GM21576 (cell line): ENCODE results near the gene PHPT1.
"Not testable (repeated sequence)": the region's sequence is repeated elsewhere in the genome, so short reads cannot be mapped to it uniquely, and the experiment has no call there.

ENCODE experiments used
- ATAC-seq: cut with Tn5 transposase; IDR thresholded peaks from one replicate; pipeline ENCODE4 v1.9.1; 2021; ENCODE audit warnings: mild to moderate bottlenecking, moderate library complexity; ENCODE audit not compliant: unreplicated experiment

PHPT1 gene

GRCh38 chr9:136849038-136849959, at the start of gene PHPT1:
PHPT1 (plus strand) TSS chr9:136849409; CDS start chr9:136849431, 22 bp downstream.
- peak; percentile 76 for ATAC-seq

DNA sequence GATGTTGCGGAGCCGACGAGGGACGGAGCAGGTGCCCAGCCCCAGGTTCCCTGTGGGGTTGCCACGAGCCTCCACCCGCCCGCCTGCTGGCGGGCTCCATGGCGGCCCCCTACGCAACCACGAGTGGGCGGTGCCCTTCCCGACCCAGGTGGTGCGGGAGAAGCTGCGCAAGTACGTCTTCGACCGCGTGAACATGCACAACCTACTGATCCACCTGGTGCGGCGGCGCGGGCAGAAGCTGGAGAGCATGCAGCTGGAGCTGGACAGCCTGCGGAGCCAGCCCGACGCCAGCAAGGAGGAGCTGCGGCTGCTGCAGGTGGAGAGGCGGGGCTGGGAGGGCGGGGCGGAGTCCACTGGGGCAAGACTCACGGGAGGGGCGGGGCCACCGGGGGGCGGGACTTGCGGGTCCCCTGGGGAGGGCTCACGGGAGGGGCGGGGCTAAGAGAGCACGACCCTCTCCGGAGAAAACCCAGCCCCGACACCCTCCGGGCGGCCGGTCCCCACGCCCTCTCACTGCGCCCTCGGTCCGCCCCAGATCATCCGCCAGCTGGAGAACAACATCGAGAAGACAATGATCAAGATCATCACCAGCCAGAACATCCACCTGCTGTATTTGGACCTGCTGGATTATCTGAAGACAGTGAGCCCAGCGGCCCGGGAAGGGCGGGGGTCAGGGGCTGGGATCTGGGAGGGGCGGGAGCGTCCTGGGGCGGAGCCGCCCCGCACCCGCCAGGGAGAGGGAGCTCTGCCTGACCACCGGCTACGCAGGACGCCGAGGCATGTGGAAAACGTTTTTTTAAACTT, 49.2 kb upstream of the PHPT1 start:
- ATAC-seq = no peak

DNA sequence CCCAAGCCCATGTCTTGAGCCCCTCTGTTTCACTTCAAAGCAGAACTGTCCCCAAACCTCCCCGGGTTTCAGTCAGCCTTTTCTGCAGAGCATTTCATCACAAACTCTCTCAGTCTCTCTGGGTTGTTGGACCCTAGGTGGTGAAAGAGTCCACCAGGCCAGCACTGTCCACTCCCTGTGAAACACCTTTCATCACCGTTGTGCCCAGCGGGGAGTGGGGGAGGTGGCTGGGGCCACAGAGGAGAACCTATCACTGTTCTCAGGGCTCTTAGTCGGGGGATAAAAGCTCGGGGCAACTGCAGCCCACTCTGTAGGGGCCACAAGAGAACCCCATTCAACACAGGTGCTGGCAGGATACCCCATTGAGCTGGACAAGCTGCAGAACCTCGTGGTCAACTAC, 46.9 kb upstream of the PHPT1 start:
- no peak for ATAC-seq

DNA sequence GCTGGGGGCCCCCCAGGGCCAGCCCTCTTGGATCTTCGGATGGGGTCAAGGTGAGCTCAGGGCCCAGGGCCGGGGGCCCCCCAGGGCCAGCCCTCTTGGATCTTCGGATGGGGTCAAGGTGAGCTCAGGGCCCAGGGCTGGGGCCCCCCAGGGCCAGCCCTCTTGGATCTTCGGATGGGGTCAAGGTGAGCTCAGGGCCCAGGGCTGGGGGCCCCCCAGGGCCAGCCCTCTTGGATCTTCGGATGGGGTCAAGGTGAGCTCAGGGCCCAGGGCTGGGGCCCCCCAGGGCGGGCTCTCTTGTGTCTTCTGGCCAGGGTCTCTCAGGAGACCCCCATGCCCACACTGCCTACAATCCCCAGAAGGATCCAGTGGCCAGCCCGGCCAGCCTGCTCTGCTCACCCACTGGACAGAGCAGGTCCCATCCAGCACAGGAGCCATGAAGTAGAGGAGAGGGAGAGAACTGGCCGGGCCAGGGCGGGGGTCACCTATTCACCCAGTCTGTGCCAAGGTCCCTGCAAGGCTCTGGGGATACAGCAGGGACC, 46.1 kb upstream of the PHPT1 start:
- not testable (repeated sequence) for ATAC-seq

GRCh38 chr9:136803551-136804508, 45.4 kb upstream of the PHPT1 start:
- ATAC-seq = no peak

DNA sequence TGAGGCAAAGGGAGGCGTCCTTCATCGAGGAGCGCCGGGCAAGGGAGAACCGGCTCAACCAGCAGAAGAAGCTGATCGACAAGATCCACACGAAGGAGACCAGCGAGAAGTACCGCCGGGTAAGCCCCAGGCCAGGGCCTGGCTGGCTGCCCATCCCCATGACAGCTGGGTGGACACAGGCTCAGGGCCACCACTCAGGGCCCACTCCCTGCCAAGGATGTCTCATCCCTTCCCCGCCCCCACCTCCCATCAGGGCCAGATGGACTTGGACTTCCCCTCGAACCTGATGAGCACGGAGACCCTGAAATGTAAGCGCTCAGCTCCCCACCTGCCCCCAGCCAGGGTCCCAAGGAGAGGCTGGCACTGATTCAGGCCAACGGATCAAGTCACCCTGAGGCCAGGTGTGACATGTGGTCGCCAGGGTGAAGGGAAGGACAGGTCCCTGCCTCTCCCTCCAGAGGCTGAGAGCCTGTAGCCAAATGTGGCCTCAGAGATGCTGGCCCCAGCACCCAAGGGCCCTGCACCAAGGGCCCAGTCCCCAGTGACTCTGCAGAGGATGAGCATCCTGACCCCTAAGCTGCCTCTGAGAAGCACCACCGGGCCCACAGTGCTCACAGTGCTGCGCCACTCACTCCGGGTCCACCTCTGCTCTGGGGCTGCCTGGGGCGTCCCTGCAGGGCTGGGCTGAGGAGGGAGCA, 44.6 kb upstream of the PHPT1 start:
- ATAC-seq = no peak

- ATAC-seq = no peak
These were observed 43.9 kb upstream of the PHPT1 start for GRCh38 chr9:136805207-136805740.

- ATAC-seq = no peak
These were observed 43.1 kb upstream of the PHPT1 start for GRCh38 chr9:136806067-136806466.

DNA sequence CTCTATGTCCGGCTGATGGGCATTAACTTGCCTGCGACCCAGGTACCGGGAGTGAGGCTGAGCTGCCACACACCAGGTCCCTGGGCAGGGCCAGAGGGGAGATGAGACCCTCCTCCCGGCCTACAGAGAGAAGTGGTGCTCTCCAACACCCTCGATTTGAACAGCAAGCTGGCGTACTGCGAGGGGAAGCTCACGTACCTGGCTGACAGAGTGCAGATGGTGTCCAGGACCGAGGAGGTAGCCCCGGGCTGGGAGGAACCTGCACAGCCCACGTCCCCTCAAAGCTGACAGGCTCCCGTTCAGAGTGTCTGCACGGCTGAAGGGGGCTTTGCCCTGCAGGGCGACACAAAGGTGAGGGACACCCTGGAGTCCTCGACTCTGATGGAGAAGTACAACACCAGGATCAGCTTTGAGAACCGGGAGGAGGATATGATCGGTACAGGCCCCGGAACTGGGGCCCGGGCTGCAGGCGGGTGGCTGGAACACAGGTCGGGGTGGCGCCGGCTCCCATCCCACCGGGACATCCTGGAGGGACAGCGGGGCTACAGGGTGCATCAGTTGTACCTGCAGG, 42.5 kb upstream of the PHPT1 start:
- ATAC-seq = no peak

DNA sequence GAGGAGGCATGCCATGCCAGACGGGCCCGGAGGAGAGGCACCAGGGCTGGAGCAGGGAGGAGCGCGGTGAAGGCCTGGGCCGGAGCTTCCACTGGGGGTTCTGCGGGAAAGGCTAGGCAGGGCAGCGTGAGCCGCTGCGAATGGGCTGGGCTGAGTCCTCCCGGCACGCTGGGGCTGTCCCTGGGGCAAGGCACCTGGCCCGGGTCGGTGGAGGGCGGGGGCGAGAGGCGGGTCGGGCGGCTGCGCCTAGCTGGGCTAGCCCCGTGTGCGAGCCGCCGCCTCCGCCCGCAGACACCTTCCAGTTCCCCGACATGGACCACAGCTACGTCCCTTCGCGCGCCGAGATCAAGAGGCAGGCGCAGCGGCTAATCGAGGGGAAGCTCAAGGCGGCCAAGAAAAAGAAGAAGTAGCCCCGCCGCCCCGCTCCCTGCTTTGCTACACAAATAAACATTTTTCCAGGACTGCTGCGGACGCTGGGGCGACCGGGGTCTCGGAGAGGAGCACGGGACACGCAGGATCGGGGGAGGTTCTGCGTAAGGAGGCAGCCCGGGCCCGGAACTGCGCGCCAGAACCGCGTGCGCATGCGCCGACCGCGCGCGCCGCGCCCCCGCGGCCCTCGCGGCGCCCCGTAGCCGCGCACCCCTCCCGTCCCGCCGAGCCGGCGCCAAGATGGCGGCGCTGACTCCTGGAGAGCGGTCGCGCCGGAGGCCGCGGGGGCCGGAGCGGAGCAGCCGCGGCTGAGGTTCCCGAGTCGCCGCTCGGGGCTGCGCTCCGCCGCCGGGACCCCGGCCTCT, 41.7 kb upstream of the PHPT1 start, which contains the start of gene RABL6:
Gene RABL6 (plus strand): TSS at position 668 of the 794 bp plus-strand sequence. CDS start 249 bp downstream, outside the sequence.
- ATAC-seq = peak; percentile 61

DNA sequence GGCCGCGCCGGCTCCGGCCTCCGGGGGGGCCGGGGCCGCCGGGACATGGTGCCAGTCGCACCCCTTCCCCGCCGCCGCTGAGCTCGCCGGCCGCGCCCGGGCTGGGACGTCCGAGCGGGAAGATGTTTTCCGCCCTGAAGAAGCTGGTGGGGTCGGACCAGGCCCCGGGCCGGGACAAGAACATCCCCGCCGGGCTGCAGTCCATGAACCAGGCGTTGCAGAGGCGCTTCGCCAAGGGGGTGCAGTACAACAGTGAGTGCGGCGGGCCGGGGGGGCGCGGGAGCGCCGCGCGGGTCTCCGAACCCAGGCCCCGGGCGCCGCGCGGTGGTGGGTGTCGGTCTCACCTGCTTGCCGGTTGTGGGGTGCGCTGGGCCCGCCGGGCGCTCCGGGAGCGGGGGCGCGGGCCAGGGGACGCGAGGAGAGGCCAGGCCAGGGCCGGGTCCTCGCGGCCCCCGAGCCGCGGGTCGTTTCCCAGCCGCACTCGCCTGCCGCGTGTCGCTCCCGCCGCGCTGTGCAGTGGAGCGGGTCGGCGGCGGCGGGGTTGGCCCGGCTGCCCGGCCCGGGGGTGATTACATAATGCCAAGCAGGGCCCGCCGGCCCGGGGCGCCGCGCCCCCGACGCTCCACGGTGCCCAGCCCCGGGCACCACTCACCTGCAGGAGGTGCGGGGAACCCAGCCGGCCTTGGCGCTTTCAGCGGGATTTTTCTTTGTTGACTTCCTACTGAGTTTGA, 41.0 kb upstream of the PHPT1 start:
- peak; percentile 17 for ATAC-seq

GRCh38 chr9:136808806-136809158, 40.4 kb upstream of the PHPT1 start:
- no peak for ATAC-seq

GRCh38 chr9:136814725-136815421, 34.3 kb upstream of the PHPT1 start:
- no peak for ATAC-seq

DNA sequence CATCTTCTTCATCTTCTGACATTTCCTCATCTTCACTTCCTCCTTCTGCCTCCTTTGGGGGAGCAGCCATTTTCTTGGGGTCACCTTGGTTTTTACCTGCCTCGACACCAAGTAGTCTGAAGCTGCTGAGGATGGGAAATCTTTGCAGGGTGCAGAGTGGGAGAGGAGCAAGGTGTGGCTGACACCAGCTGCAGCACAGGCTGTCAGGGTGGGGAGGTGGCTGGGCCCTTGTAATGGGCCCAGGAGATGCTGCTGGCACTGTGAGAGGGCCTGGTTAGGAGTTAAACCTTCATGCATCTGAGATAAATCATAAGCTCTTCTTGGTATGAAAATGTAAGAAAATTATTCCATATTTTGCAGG, 33.8 kb upstream of the PHPT1 start:
- ATAC-seq = no peak

GRCh38 chr9:136820971-136821825, 28.0 kb upstream of the PHPT1 start:
- no peak for ATAC-seq

DNA sequence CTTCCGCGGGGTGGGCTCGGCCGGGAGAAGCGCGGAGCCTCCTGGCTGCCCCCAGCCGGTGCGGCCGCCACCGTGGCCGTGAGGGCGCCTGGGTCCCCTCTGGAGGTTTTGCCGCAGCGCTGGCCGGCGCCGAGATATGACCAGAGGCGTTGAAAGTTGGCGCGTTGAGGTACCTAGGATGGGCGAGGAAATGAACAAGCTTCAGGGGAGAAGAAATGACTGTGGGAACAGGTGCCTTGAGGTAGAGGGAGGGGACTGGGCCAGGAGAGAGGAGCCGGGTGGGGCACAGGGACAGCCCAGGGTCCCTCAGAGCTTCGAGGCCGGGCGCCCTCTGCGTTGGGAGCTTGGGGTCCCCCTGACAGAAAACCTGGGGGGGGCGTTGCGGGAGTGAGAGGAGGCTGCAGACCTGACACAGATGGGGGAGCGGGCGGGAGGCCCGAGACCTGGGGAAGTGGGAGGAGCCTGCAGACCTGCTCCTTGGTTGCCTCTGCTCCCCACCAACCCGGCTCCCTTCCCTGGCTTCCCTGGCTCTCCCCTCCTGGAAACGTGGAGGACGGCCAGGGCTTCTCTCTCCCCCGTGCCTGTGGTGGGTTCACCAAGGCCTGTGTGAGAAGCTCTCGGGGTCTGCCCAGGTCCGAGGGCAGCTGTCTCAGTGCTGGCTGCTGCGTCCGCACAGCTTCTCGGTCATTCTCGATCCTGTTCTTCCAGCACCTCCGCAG, 27.2 kb upstream of the PHPT1 start:
- ATAC-seq = no peak
